Stimulated activated CD8-positive, alpha-beta memory T cell treated with anti-CD3 and anti-CD28 coated beads, Interleukin-15, amount 100 ng/mL, for 1 hour (primary cell): ENCODE results near the gene PRKAR1A.

Source experiments
- DNase-seq: peaks from one replicate; pipeline ENCODE4 v3.0.0-alpha.2; 2020; ENCODE audit warnings: low read depth

PRKAR1A gene

DNA sequence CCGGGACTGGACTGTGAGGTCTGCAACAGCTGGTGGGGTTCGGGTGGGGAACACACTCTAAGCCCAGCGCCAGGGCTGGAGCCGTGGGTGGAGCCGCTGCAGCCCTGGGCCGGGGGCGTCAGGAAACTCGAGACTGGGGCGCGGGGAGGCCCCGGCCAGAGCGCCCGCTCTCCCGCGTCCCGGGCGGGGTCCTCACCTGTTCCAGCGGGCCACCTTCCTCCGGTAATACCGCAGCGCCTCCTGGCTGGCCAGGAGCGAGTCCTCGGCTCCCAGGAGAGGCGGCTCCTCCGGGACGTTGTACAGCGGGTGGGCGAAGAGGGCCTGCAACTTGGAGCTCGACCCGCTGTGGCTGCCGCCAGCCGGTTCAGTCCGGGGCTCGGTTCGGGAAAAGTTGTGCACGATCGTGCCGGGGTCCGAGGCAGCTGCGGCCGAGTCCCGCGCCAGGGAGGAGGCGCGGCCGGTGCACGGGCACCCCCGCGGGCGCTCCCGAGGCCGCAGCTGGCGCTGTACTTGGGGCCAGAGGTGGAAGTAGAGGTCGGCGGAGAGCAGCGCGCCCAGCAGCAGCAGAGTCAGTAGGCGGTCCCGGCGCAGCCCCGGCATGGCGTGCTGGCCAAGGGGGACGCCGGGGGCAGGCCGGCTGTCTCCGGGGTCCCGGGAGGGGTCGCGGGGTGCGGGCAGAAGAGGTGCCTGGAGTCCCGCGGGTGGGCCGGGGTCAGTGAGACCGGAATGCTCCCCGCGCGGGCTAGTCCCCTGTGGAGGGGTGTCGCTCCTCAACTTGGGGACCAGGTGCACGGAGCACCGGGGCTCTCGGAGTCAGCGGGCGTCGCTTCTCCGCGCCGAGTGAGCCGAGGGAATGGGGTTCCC lies 88.1 kb downstream of the PRKAR1A start:
- no peak for DNase-seq
